Body of pancreas (tissue), 4 donors: ENCODE results near the gene ANKMY1. TPM values are rescaled to one million over a fixed set of nuclear protein-coding genes. Genes with fewer than 3 reads are reported as not detected.

Source experiments
- ATAC-seq: fragments of 150-250 bp; one replicate; pipeline ENCODE4 v1.9.1; 2016
- DNase-seq, 4 donors: peaks; one replicate each; pipeline ENCODE4 v3.0.0-alpha.2; 2019
- H3K27ac ChIP-seq, 4 donors: fragments of 200-600 bp; sonication (generic); 1 replicate in 3 of 4; 2 replicates in 1 of 4; pipeline versions ENCODE4 v1.5.1 to v1.6.1; 2016 to 2019; ENCODE audit warnings: mild to moderate bottlenecking in 1 of 4, mixed read lengths in 1 of 4, moderate library complexity in 1 of 4
- H3K27me3 ChIP-seq, 2 donors: fragments of 200-600 bp; sonication (generic); one replicate each; pipeline ENCODE4 v1.6.0; 2016; ENCODE audit warnings: mild to moderate bottlenecking in 1 of 2
- H3K36me3 ChIP-seq, 2 donors: fragments of 200-600 bp; sonication (generic); replicated peaks in 1 of 2; 2 replicates each; pipeline ENCODE4 v1.5.1; 2016; ENCODE audit warnings: low read depth in 2 of 2; ENCODE audit not compliant: insufficient read depth in 1 of 2
- H3K4me1 ChIP-seq: fragments of 200-600 bp; sonication (generic); one replicate; pipeline ENCODE4 v1.6.0; 2016
- H3K4me3 ChIP-seq, 2 donors: fragments of 200-600 bp; sonication (generic); 1 replicate in 1 of 2; 2 replicates in 1 of 2; pipeline ENCODE4 v1.5.1; 2016 to 2019
- H3K9me3 ChIP-seq, 3 donors: fragments of 200-600 bp; sonication (generic); 1 replicate in 2 of 3; 2 replicates in 1 of 3; pipeline ENCODE4 v1.5.1; 2016
- CTCF ChIP-seq, 7 experiments: fragments of 450-650 bp in 4 of 7; fragments of 200-600 bp in 3 of 7; sonication (generic) in 3 of 7; IDR thresholded peaks; one replicate each; pipeline ENCODE4 v1.5.1; 2016 to 2019; ENCODE audit warnings: antibody characterized with exemption in 7 of 7
- POLR2A ChIP-seq, 3 donors: fragments of 450-650 bp; IDR thresholded peaks; one replicate each; pipeline ENCODE4 v1.6.1; 2016; ENCODE audit warnings: antibody characterized with exemption in 3 of 3, mild to moderate bottlenecking in 2 of 3
- WGBS, 2 donors: methylation state at CpG; one replicate each; pipeline ENCODE4 v1.1.5; 2017; 5-methylcytosine and 5-hydroxymethylcytosine counted together
- intact Hi-C: fragments of 100-400 bp; cut with DNase I; formaldehyde crosslinking; loops from one replicate; pipeline ENCODE4 v1.15.1; 2023
- total RNA-seq, 2 donors: library from RNA; depleted of rRNA; stranded (reverse); fragments of >200 nt; gene quantifications; one replicate each; pipeline ENCODE4 v1.1.0, GENCODE V29; 2016

Gene ANKMY1
- total RNA-seq, 2 donors from 2014 or later, result 17.9 to 26.0 TPM

- intact Hi-C loops, result no loop called here
- no peak overlapping the region for H3K4me3 ChIP-seq
- H3K27me3 ChIP-seq, result no peaks in the 10 kb centered on the region
- ATAC-seq, result no peak
- no peaks in the 10 kb centered on the region for H3K9me3 ChIP-seq
- H3K36me3 ChIP-seq, result peaks cover 0 to 6% of the 10 kb centered on the region in 2 donors
- 87 to 94% methylated on average over 11 to 22 of the region's 22 CpGs for WGBS, 2 donors
- peak in 1 of 4 donors; percentile 7 for DNase-seq
- TF ChIP-seq CTCF (IDR thresholded peaks at IDR 0.05), result no peak
- TF ChIP-seq POLR2A (IDR thresholded peaks at IDR 0.05), result no peak
- no peak overlapping the region for H3K27ac ChIP-seq
- no peaks in the 10 kb centered on the region for H3K4me1 ChIP-seq
Observed at GRCh38 chr2:240597419-240598181, 39.8 kb upstream of the ANKMY1 start.

- no peak for DNase-seq
- Histone ChIP-seq H3K9me3 (no peaks in the 10 kb centered on the region), H3K4me3 (no peak overlapping the region), H3K27me3 (no peaks in the 10 kb centered on the region), H3K27ac (no peak overlapping the region), H3K36me3 (peaks cover 0 to 6% of the 10 kb centered on the region in 2 donors), H3K4me1 (no peaks in the 10 kb centered on the region)
- intact Hi-C loops, result no loop called here
- TF ChIP-seq POLR2A (IDR thresholded peaks at IDR 0.05), result no peak
- no peak for TF ChIP-seq CTCF (IDR thresholded peaks at IDR 0.05)
- WGBS, 2 donors, result 91 to 94% methylated on average over 7 to 9 of the region's 10 CpGs
- ATAC-seq, result no peak
Observed at GRCh38 chr2:240597054-240597418, 39.2 kb upstream of the ANKMY1 start.

GRCh38 chr2:240596491-240596931 lies 38.7 kb upstream of the ANKMY1 start:
- intact Hi-C loops, result no loop called here
- WGBS, 2 donors, result 81 to 100% methylated on average over 3 to 23 of the region's 23 CpGs
- TF ChIP-seq POLR2A (IDR thresholded peaks at IDR 0.05) (no peak), CTCF (IDR thresholded peaks at IDR 0.05) (no peak)
- no peak overlapping the region for H3K27ac ChIP-seq
- no peak overlapping the region for H3K4me3 ChIP-seq
- H3K27me3 ChIP-seq, result no peaks in the 10 kb centered on the region
- H3K9me3 ChIP-seq, result no peaks in the 10 kb centered on the region
- DNase-seq (peak in 3 of 4 donors; percentile 7 to 68 (median 42)), ATAC-seq (no peak)
- no peaks in the 10 kb centered on the region for H3K4me1 ChIP-seq
- H3K36me3 ChIP-seq, result peaks cover 0 to 6% of the 10 kb centered on the region in 2 donors

GRCh38 chr2:240596080-240596460 lies 38.3 kb upstream of the ANKMY1 start:
- ATAC-seq (no peak), DNase-seq (no peak)
- no peak overlapping the region for H3K27ac ChIP-seq
- H3K36me3 ChIP-seq, result peaks cover 0 to 6% of the 10 kb centered on the region in 2 donors
- no peaks in the 10 kb centered on the region for H3K9me3 ChIP-seq
- H3K27me3 ChIP-seq, result no peaks in the 10 kb centered on the region
- no peaks in the 10 kb centered on the region for H3K4me1 ChIP-seq
- no peak overlapping the region for H3K4me3 ChIP-seq
- WGBS, 2 donors, result 84 to 91% methylated on average over 7 to 17 of the region's 17 CpGs
- no peak for TF ChIP-seq CTCF (IDR thresholded peaks at IDR 0.05)
- intact Hi-C loops, result no loop called here
